Activated T-helper 1 cell treated with anti-CD3 and anti-CD28 coated beads, Interleukin-2, amount 50 U/mL, for 16 hours (primary cell): Measurements from ENCODE around the gene AKAP13.
A peak's percentile ranks its signal among the peaks of the same experiment; 100 is the strongest.
"Not testable (repeated sequence)": the region's sequence is repeated elsewhere in the genome, so short reads cannot be mapped to it uniquely, and the experiment has no call there.

Experiments used
- DNase-seq, 2 donors: peaks; one replicate each; pipeline ENCODE4 v3.0.0-alpha.2; 2020; ENCODE audit warnings: low read depth in 1 of 2, low spot score in 1 of 2

Gene AKAP13

DNA sequence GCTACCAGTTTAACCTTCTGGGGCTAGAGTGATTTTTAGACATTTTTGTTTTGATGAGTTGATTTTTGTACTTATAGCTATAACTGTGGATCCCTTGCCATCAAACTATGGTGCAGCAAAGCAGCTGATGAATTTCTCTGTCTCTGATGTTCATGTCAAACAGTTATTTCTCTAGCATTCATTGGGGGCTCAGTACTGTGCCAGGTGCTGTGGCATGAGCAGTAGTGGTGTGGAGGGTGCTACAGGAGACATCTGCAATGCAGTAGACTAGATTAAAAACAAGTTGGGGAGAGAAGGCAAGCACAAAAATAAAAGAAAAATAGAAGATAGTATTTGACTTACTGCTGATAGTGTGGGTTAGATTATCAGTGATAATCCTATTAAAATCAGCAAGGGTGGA lies 95.3 kb downstream of the AKAP13 start:
- no peak for DNase-seq

DNA sequence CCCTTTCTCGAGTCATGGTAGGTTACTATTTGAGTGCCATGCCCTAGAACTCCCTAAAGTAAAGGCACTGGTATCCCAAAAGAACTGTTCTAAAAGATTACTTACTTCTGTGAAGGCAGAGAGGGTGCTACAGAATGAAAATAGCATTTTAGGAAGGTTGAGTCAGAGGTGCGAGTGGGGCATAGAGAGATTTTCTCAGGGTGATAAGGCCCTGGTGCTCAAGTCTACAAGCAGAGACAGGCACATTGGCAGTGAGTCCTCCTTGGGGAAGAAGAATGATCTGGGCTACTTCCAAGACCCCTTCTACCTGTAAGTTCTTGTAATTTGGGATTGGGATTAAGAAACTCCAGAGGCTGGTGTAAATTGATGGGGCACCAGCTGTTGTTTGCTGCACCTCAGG lies 96.7 kb downstream of the AKAP13 start:
- DNase-seq = no peak

DNA sequence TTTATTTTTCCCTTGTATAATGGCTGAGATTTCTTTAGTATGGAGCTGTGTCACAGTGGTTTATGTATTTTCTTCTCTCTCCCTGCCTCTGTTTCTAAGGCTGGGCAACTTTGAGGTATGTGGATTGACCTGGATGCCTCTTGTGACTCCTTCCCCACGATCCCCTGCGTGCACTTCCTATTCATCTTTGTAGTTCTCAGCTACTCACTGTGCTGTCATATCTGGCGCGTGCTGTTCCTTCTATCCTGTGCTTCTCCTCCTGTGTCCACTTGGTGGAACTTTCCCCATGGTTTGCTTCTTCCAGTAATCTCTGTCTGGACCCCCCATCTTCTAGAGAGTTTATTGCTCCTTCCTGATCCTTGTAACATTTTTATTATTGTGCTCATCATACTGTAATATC lies 97.3 kb downstream of the AKAP13 start:
- DNase-seq = no peak

DNA sequence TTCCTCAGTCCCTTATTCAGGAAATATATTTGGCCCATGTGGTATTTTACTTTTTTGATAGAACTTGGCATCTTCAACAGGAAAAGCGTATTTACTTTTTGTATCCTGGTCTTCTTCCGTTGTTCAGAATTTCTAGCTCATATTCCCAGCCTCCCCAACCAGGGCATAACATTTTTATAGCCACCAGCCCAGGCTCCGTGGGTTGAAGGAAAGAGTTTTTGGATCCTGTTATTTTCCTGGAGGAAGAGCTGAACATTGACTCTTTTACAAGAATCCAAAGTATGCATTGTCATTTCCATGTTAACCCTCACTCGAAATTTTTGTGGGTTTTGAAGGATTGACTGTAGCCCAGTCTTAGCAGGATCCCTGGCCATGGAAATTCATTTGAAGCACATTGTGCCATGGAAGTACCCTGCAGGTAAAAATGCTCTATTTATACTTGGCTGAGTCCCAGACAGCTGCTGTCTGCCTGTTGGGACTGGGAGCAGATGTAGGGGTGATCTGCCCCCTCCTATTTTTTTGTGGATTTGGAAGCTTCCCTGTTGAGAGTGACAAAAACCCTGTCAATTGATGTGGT lies 98.8 kb downstream of the AKAP13 start:
- DNase-seq = no peak

DNA sequence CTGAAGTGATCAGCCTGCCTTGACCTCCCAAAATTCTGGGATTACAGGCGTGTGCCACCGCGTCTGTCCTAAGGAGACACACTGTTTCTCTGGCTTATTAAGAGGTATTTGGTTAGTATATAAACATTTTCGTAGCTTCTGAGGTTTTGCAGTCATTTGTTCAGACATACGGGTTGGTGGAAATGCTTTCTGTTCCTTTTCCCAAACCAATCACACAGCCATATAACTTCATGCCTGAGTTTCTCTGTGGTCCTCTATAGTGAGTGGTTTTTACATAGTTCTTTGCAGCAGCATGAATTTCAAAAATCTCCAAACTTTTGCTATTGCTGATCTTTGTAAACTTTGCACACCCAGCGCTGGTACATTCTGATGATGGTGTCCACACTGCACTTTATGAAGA lies 100.5 kb downstream of the AKAP13 start:
- no peak for DNase-seq

DNA sequence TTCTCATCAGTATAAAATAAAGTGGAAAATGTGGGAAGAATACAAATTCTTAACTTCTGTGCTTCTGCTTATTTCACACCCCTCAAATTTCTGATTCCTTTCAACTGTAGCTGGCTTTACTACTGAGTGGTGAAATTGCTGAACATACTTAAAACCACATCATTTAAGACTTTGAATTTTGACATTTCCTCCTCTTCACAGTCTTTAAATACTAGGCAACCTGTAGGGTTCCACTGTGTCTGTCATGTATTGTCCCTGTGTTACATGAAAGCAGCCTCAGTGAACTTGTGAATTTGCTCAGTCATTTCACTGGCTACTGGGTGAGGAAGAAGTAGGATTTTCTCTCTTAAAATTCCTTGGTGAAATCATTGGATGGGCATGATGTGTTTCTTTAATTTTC lies 101.1 kb downstream of the AKAP13 start:
- DNase-seq = not testable (repeated sequence)

DNA sequence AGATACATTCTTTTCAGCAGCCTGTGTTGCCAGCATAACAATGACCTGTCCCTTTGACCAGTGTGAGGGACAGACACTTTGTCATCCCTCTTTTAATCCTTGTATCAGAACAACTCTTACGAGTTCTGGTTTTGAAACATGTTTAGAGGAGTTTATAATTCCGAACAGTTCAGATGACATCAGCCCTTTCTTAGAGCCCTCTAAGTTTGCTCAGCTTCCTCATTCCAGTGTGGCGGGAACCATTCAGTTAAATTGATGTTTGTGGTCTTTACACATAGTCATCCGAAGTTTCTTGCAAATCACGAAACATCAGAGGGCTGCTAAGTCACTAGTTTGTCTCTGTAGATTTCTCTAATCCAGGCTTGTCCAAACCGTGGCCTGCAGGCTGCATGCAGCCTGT lies 102.5 kb downstream of the AKAP13 start:
- no peak for DNase-seq

DNA sequence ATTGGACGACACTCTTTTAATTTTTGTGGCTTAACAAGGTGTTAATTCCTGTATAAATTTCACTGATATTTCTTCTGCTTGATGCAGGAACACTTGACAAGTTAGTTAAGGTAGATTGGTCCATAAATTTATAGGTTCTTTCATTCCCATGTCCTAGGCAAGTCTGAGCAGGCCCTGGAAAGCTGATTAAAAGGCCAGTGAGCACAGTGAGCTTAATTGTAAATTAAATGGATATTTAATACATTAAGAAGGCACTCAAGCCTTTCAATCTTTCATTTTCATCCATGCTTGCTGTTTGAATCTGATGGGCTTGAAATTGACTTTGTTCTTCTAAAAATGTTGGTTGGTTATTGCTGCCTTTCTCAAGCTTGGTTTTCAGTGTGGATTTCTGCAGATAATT lies 103.6 kb downstream of the AKAP13 start:
- DNase-seq = not testable (repeated sequence)

DNA sequence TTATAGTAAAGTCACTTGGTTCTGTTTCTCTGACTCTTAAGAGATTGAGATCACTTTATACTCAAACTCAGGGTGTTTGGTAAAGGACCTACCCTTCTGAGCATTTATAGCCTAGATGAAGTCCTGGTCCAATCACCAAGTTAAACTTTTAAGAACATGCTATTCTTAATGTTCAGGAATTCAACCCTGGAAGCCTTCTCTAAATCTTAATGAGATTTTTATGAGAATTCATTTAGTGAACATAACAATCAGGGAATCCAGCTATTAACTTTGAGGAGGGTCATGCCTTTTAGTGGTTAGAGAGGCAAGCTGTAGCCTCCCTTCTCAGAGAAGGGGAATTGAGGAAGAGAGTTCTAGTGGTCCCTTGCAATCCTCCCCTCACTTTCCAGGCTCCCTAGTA lies 104.5 kb downstream of the AKAP13 start:
- DNase-seq = not testable (repeated sequence)

DNA sequence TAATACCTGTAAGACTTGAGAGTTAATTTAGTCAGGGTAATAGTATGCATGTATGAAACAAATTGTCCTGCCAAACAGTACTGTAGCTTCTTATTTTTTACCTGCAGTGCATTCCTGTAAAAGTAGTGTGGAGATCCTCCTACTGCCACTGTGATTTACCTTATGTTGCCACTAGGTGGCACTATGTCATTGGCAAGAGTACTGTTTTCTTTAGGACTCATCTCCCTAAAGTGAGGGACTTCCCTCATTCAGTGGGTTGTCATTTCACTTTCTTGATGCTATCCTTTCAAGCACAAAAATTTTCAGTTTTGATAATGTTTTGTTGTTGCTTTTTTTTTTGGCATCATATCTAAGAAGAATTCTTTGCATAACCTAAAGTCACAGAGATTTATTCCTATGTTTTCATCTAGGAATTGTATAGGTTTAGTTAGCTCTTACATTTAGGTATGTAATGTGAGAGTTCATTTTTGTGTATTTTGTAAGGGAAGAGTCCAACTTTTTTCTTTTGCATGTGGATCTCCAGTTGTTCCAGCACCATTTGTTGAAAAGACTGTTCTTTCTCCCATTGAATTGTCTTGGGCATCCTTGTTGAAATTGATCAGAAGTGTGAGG lies 105.7 kb downstream of the AKAP13 start:
- peak in 1 of 2 donors; percentile 23 for DNase-seq

DNA sequence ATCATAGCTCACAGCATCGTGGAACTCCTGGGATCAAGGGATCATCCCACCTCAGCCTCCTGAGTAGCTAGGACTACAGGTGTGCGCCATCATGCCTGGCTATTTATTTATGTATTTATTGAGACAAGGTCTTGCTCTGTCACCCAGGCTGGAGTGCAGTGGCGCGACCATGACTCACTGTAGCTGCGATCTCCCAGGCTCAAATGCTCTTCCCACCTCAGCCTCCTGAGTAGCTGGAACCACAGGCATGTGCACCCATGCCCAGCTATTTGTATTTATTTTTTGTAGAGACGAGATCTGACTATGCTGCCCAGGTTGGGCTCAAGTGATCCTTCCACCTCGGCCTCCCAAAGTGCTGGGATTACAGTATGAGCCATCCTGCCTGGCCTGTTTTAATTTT lies 107.4 kb downstream of the AKAP13 start:
- not testable (repeated sequence) for DNase-seq

DNA sequence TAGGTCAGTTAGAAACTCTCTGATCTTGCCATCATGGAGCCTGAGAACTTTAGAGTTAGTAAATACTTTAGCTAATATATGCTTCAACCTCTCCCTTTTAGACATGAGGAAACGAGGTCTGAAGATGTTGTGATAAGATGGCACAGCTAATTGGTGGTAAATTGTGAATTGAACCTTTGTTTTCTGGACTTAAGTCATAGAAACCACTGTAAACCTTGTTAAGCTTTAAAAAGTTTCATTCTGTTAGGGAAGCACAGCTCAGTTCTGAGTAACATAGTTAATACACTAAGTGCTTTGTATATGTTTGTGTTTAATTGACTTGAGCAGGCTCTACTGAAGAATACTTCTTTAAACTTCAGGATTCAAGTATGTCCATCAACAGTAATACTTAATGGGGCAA lies 108.6 kb downstream of the AKAP13 start:
- DNase-seq = no peak

DNA sequence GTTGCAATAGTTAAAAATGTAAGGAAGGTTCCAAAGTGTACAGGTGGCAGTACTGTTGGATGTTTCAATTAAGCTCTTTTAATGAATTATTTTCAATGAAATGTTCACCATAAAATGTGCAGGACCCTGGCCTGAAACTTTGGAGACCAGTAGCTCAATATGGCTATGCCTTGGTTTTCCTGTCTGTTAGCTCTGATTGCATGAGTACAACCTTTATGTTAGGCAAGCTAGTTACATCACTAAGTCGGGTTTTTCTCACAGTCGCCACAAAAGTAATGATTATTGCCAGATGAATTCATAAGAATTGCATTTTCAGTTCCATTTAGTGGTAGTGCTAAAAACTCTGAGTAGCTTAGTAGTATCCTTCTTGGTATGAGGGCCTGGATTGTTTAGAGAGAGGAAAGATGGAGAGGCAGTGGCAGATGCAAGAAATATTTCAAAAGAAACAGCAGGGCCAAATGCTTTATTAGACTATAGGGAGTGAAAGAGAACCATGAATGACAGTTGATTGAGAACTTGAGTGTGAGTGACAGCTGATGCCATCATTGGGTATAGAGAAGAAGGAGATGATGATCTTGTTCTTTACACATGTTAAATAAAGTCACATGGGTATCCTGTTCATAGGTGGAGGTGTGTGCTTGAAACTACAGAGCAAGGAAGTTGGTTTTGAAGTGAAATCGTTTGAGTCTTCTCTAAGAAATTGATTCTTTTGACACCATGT lies 109.5 kb downstream of the AKAP13 start:
- no peak for DNase-seq

DNA sequence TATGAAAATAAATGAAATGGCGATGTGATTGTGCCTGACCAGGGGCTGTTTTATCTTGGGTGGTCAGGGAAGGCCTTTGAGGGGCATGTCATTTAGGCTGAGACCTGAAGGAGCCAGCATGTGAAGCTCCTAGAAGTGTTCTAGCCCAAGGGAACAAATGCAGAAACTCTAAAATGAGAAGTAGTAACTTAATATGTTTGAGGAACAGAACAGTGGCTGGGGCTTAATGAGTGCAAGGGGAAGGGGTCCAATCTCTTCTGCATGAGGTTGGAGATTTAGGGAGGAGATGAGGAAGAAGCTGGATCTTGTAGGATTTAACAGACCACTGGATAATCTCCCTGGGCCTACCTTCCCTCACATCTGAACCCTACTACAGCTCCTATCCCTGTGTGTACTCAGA lies 110.5 kb downstream of the AKAP13 start:
- DNase-seq = no peak

DNA sequence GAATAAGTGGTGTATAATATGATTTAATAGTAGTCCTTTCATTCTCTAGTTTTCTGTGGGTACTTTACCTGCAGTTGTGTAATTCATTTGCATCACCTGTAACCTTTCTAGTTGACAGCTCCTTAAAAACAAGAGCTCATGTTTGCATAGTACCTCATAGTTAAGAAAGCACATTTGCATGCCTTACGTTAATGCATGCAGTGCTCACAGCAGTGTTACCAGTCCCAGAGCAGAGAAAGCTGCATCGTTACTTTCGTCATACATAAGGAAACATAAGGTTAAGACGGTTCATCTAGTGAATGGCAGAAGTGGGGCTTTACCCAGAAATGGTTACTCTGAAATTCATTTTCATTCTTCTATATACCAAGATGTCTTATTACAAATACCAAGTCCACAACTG lies 111.3 kb downstream of the AKAP13 start:
- no peak for DNase-seq

DNA sequence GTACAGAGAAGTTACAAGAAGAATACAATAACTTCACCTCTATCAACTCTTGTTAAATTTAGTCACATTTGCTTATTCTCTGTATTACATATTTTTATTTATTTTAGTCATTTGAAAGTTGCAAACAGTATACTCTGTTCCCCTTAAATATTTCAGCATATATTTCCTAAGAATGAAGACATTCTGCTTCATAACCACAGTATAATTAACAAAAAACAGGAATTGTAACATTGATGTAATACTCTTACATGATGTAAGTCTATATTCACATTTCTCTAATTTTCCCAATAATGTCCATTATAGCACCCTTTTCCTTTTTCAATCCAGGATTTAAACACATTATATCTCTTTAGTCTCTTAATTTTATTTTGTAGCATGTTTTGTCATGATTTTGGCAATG lies 112.0 kb downstream of the AKAP13 start:
- no peak for DNase-seq

DNA sequence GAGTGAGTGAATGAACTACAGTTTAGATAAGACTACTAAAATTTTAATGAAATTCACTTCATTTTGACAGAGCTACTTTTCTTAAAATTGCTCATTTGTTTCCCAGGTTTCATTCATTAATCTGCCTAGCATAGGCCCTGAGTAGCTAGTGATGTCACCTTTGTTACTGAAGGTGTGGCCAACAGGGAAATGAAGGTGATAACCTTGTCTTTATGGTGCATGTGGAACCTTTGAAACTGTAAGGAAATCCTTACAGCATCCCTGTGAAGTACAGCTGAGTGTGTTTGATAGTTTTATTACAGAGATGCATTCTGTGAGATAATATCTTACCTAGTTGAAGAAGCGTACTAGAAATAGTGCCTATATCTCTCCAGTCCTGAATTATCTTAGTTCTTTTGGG lies 112.9 kb downstream of the AKAP13 start:
- DNase-seq = no peak

DNA sequence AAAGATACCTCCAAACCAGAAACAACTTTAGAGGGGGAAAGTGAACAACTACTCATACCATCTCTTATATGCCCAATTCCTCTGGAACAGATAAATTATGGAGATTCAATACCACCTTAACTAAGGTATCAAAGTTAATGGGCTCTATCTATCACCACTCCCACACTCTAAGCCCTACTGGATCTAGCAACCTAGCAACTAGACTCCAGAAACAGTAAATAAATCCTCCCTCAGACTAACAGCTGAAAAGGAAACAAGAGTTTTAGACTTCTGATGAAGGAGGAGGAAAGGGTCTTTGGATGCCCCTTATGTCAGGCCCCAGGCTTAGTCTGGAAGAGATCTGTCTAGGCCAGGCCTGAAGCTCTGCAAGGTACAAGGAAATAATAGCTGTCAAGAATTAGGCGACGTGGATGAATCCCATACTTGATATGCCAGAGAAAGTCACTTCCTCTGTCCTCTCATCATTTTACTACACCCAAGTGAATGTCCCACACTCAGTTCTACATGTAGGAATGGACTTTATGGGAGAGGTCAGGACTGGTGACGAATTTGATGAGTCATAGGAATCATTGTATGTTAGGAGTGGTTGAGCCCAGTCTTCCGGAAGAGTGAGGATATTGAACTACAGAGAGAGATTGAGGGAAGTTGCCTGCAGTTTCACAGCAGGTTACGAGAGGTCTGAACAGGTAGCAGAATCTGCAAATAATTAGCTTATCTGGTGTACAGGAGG lies 113.8 kb downstream of the AKAP13 start:
- DNase-seq = no peak

DNA sequence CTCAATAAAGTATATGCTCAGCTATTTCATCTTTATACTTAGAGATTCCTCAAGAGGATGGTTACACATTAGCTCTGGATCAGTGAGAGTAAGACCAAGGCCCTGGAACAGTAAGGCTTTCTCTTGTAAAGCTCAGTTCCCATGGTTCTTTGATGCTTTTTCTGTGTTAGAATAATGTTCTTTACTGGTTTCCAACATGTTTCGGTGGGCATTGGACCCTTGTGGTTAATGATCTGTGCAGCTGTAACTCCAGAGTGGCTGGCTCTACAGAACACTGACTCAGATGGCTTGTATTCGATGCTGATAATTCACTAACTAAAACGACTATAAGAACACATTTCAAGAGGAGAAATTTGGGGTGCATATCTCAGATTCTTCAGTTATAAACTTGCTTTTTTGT lies 114.7 kb downstream of the AKAP13 start:
- no peak for DNase-seq

DNA sequence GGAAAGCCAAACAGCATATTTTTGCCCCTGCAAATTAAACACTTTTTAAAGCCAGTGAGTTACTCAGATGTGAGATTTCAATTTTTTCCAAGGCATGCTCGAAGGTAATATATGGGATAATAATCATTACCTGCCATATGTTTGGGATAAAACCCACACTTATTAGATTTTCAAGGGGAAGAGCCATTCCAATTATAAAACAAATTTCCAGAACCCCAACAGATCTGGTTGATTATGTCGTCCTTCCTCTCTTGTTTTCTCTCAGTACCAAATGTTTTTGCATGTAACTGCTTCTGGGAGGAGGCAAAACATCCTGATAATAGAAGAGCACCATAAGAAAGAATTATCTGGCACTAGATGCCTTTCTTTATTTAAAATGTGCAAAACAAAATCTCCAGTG lies 115.1 kb downstream of the AKAP13 start:
- no peak for DNase-seq

DNA sequence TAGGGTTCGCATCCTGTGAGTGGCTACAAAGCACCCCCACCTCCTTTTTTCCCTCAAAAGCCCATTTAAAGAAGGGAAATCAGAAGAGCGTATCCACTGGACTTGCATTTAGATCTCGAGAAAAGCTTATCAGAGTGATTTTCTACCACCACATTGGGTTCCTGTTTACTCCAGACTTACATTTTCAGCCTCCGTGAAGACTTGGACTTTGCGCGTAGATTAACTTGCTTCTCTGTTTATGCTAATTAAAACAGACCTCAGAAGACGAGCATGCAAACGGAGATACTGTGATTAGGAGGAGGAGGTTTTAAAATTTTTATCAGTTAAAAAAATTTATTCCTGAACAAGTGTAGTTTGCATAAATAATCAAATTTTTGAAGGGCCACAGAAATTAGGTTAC lies 115.7 kb downstream of the AKAP13 start:
- no peak for DNase-seq

DNA sequence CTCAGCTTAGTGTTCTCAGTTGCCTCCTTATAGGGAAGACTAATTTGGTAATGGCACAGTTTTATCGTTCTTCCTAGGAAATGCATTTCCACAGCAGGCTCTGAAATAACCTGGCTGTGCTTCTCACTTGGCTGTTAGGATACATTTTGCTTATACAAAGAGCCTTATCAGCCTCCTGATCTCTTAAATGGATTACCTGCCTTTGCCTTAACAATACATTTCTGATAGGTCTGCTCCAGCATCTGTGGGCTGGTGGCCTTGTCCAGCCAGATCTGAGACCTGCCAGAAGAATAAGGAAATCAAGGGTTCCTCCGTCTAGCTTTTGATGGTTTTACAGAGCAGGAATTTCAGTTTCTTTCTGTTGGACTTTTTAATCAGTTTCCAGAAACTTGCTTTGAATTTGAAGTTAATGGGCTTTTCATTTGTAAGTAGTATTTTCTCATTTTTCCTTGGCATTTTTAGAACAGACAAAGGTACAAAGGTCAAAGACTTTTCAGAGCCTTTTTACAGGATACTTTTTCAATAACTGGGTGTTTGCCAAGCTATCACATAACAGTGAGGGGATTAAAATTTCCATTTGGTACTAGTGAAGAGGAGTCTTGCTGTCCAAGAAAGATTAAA lies 116.3 kb downstream of the AKAP13 start:
- DNase-seq = no peak
